Measurements from ENCODE around the gene SLC1A1.

Gene SLC1A1

DNA sequence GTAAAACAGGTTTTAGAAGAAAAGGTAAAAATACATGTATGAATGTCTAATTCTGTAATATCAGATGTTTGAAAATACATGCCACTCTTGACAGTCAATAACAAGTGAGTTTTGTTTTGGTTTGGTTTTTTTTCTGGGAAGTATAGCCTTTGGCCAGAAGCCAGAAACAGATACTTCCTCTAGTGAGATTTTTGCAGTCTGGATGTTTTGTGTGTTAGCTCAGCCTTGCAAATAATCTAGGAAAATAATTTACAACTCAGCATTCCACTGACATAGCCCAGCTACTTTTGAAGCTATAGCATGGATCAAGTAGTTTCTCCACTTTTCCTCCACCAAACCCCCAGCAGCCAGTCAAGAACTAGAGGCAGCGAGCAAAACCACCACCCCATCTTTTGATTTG is 56.7 kb downstream of the SLC1A1 start:
- TF ChIP-seq, protein P1, sequence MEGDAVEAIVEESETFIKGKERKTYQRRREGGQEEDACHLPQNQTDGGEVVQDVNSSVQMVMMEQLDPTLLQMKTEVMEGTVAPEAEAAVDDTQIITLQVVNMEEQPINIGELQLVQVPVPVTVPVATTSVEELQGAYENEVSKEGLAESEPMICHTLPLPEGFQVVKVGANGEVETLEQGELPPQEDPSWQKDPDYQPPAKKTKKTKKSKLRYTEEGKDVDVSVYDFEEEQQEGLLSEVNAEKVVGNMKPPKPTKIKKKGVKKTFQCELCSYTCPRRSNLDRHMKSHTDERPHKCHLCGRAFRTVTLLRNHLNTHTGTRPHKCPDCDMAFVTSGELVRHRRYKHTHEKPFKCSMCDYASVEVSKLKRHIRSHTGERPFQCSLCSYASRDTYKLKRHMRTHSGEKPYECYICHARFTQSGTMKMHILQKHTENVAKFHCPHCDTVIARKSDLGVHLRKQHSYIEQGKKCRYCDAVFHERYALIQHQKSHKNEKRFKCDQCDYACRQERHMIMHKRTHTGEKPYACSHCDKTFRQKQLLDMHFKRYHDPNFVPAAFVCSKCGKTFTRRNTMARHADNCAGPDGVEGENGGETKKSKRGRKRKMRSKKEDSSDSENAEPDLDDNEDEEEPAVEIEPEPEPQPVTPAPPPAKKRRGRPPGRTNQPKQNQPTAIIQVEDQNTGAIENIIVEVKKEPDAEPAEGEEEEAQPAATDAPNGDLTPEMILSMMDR (conservative IDR thresholded peaks at IDR 0.05; ENCODE audit: low read depth, low read length), result no peak
- H4K20me1 ChIP-seq (ENCODE audit: insufficient read depth), result no peaks in the 10 kb centered on the region
- no peak overlapping the region for H2AFZ ChIP-seq (ENCODE audit: low read depth)
- no peaks in the 10 kb centered on the region for H3K79me2 ChIP-seq (ENCODE audit: insufficient read depth, low read depth)
- H3K4me3 ChIP-seq (IDR thresholded peaks at IDR 0.05; ENCODE audit: insufficient read depth, low read depth, low read length), result no peak overlapping the region
- no peaks in the 10 kb centered on the region for H3K27me3 ChIP-seq (ENCODE audit: insufficient read depth, low read depth)
- H3K9ac ChIP-seq, result no peak overlapping the region
- H3K27ac ChIP-seq, result no peak overlapping the region
- H3K36me3 ChIP-seq (ENCODE audit: insufficient read depth), result no peaks in the 10 kb centered on the region
- H3K4me1 ChIP-seq (ENCODE audit: low read depth, poor library complexity, severe bottlenecking), result no peaks in the 10 kb centered on the region
- no peak overlapping the region for H3K4me2 ChIP-seq

DNA sequence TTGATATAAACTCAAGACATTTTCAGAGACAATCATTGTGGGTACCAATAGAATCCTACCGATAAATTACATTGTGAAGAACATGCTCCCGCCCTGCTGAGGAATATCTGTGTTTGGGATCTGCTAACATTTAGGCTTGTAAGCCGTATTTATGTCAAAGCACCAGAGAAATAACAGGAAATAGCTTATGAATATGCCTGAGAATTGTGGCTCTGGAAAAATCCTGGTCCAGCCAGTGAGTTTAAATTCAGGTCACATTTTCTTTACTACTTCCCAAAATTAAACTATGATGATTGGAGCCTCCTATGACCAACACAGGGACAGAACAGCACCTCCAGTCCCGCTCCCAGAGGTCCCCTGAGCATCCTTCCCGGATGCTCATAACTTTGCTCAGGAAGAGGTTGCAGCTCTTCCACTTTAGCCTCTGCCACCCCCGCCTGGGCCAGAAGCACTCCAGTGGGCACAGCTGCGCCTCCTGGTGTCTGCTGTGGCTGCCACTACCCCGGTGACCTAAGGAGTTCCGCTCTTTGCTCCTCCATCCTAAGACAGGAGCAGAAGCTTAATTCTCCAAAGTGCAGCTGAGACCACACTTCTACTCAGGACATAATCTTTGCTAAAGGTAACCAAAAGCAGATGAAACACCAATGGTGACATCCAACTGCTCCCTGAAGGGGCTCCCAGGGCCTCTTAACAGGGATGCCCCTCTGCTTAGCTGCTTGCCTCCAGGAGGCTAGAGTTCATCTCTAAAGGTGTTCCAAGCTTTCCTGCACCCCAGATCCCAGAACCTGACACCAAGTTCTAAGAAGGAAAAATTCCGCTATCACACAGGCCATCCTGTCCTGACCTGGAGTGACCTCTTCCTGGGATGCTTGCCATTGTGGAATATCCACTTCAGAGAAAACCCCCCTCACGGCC is 58.8 kb downstream of the SLC1A1 start:
- Histone ChIP-seq H4K20me1 (ENCODE audit: insufficient read depth) (no peaks in the 10 kb centered on the region), H3K27me3 (ENCODE audit: insufficient read depth, low read depth) (no peaks in the 10 kb centered on the region), H3K79me2 (ENCODE audit: insufficient read depth, low read depth) (no peaks in the 10 kb centered on the region), H2AFZ (ENCODE audit: low read depth) (no peak overlapping the region), H3K4me3 (IDR thresholded peaks at IDR 0.05; ENCODE audit: insufficient read depth, low read depth, low read length) (no peak overlapping the region), H3K4me2 (no peak overlapping the region), H3K36me3 (ENCODE audit: insufficient read depth) (no peaks in the 10 kb centered on the region), H3K27ac (no peak overlapping the region), H3K9ac (no peak overlapping the region), H3K4me1 (ENCODE audit: low read depth, poor library complexity, severe bottlenecking) (no peaks in the 10 kb centered on the region)
- TF ChIP-seq, protein P1 (conservative IDR thresholded peaks at IDR 0.05; ENCODE audit: low read depth, low read length), result no peak

DNA sequence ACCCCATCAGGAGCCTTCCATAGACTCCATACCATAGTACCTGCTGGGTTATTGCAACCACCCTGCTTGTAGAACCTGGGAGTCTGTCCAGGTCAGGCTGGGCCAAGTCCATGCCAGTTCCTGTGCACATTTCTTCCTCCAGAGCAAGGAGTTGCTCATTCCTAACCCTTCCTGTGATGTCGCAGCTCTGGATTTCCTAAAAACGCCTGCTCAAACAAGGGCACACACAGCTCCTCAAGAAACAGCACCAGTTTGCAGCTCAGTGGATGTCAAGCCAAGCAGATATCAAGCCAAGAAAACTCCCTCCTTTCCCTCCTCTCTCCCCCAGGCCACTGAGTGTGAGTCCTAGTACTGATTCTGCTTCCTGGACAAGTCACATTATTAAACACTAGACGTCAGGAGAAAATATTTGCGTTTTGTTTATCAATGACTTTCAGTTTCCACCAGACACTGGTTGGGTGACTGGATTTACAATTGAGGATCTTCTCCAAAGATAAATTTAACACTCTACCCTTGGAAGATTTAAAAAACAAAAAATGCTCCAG is 59.6 kb downstream of the SLC1A1 start:
- TF ChIP-seq, protein P1 (conservative IDR thresholded peaks at IDR 0.05; ENCODE audit: low read depth, low read length), result no peak
- no peaks in the 10 kb centered on the region for H3K4me1 ChIP-seq (ENCODE audit: low read depth, poor library complexity, severe bottlenecking)
- H3K79me2 ChIP-seq (ENCODE audit: insufficient read depth, low read depth), result no peaks in the 10 kb centered on the region

DNA sequence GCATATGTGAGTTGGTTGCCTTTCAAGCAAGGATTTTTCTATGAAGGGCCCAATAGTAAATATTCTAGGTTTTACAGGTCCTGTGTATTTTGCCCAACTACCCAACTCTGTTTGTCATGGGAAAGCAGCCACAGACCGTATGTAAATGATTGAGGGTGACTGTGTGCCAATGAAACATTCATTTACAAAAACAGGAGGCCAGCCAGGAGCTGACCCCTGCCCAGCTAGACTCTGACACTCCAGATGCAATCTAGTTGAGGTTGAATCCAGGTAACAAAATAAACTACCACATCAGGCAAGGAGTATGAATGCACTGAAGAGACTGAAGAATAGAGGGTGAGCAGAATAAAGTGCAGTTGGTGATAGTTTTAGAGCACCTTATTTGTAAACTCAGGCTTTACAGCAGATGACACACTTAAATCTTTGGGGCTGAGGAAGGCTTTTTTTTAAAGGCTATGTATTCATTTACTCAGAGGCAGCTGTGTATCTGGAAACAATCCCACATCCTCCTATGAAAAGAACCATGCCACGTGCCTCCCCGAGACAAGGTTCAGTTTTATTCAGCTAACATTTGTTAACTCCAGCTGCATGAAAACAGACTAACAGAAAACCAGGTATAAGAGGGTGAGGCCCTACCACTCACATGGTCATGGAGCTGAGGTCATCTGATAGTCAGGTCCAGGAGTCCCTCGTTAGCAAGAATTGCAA is 60.7 kb downstream of the SLC1A1 start:
- TF ChIP-seq, protein P1 (conservative IDR thresholded peaks at IDR 0.05; ENCODE audit: low read depth, low read length), result no peak
- no peak overlapping the region for H3K4me3 ChIP-seq (IDR thresholded peaks at IDR 0.05; ENCODE audit: insufficient read depth, low read depth, low read length)
- H4K20me1 ChIP-seq (ENCODE audit: insufficient read depth), result no peaks in the 10 kb centered on the region
- no peak overlapping the region for H3K4me2 ChIP-seq
- H3K27ac ChIP-seq, result no peak overlapping the region
- no peak overlapping the region for H3K9ac ChIP-seq
- H3K36me3 ChIP-seq (ENCODE audit: insufficient read depth), result no peaks in the 10 kb centered on the region
- H3K4me1 ChIP-seq (ENCODE audit: low read depth, poor library complexity, severe bottlenecking), result no peaks in the 10 kb centered on the region
- no peaks in the 10 kb centered on the region for H3K27me3 ChIP-seq (ENCODE audit: insufficient read depth, low read depth)
- no peaks in the 10 kb centered on the region for H3K79me2 ChIP-seq (ENCODE audit: insufficient read depth, low read depth)
- H2AFZ ChIP-seq (ENCODE audit: low read depth), result no peak overlapping the region

More for the DNA sequence above, 59.6 kb downstream of the SLC1A1 start:
- Histone ChIP-seq H4K20me1 (ENCODE audit: insufficient read depth) (no peaks in the 10 kb centered on the region), H2AFZ (ENCODE audit: low read depth) (no peak overlapping the region), H3K27me3 (ENCODE audit: insufficient read depth, low read depth) (no peaks in the 10 kb centered on the region), H3K9ac (no peak overlapping the region), H3K4me2 (no peak overlapping the region), H3K36me3 (ENCODE audit: insufficient read depth) (no peaks in the 10 kb centered on the region), H3K4me3 (IDR thresholded peaks at IDR 0.05; ENCODE audit: insufficient read depth, low read depth, low read length) (no peak overlapping the region), H3K27ac (no peak overlapping the region)

All from KMS-11 (cell line).